Lower lobe of right lung (tissue), 2 donors: ENCODE measurements around the gene TMC5. TPM values are rescaled to one million over a fixed set of nuclear protein-coding genes. Genes with fewer than 3 reads are reported as not detected.
A peak's percentile ranks its signal among the peaks of the same experiment; 100 is the strongest.

Experiments
- ATAC-seq, 2 donors: fragments of 200-7000 bp; cut with Tn5 transposase; one replicate each; pipeline ENCODE4 v1.9.1; 2020 to 2022; ENCODE audit warnings: mild to moderate bottlenecking in 2 of 2, moderate library complexity in 2 of 2
- DNase-seq: peaks from one replicate; pipeline ENCODE4 v3.0.0-alpha.2; 2020
- H3K27ac ChIP-seq: fragments of 200-600 bp; one replicate; pipeline ENCODE4 v1.8.0; 2022
- H3K27me3 ChIP-seq: fragments of 200-600 bp; one replicate; pipeline ENCODE4 v1.8.0; 2022; ENCODE audit warnings: low read depth
- H3K36me3 ChIP-seq: fragments of 200-600 bp; one replicate; pipeline ENCODE4 v1.8.0; 2022; ENCODE audit warnings: mild to moderate bottlenecking
- H3K4me1 ChIP-seq: fragments of 200-600 bp; one replicate; pipeline ENCODE4 v1.8.0; 2022
- H3K4me3 ChIP-seq: fragments of 200-600 bp; one replicate; pipeline ENCODE4 v1.8.0; 2022; ENCODE audit warnings: mild to moderate bottlenecking
- H3K9me3 ChIP-seq: fragments of 200-600 bp; one replicate; pipeline ENCODE4 v1.8.0; 2022
- intact Hi-C: fragments of 100-400 bp; cut with DNase I; formaldehyde crosslinking; loops from one replicate; pipeline ENCODE4 v1.11.0; 2022
- total RNA-seq: library from RNA; stranded (reverse); fragmentation: NEBNext Ultra II Directional; extraction: Animal tissue kit (Norgen Biotek cat#: 25700); gene quantifications from one replicate; pipeline ENCODE4 v1.2.1, GENCODE V29; 2021
- TF ChIP-seq, protein P1 (sequence below): fragments of 200-600 bp; IDR thresholded peaks from one replicate; pipeline ENCODE4 v1.8.0; 2022; ENCODE audit warnings: antibody characterized with exemption, mild to moderate bottlenecking
- donor health status: DM: no; HTN: yes; CAD: no; lungs with severe emphysema.

TMC5 gene
- total RNA-seq, 1 donor from 2014 or later: 62.1 TPM

DNA sequence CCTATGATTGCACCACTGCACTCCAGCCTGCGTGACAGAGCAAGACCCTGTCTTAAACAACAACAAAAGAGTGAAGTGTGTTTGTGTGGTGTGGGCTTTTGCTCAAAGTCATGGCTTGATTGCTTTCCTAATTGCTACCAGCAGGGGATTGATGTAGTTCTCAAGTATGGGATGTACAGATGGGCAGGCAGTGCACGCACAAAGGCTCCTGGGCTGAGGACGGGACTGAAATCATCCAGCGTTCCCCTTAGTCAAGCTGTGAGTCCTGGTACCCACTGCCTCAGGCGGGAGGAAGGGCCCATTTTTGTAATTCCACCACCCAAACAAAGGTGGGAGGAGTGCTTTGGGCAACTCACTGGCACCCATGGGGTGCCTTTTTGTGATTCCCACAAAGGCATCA lies 56.9 kb downstream of the TMC5 start:
- H3K36me3 ChIP-seq: peaks cover 30% of the 10 kb centered on the region
- TF ChIP-seq, protein P1, sequence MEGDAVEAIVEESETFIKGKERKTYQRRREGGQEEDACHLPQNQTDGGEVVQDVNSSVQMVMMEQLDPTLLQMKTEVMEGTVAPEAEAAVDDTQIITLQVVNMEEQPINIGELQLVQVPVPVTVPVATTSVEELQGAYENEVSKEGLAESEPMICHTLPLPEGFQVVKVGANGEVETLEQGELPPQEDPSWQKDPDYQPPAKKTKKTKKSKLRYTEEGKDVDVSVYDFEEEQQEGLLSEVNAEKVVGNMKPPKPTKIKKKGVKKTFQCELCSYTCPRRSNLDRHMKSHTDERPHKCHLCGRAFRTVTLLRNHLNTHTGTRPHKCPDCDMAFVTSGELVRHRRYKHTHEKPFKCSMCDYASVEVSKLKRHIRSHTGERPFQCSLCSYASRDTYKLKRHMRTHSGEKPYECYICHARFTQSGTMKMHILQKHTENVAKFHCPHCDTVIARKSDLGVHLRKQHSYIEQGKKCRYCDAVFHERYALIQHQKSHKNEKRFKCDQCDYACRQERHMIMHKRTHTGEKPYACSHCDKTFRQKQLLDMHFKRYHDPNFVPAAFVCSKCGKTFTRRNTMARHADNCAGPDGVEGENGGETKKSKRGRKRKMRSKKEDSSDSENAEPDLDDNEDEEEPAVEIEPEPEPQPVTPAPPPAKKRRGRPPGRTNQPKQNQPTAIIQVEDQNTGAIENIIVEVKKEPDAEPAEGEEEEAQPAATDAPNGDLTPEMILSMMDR: no peak
- no peaks in the 10 kb centered on the region for H3K4me1 ChIP-seq
- H3K27me3 ChIP-seq: no peaks in the 10 kb centered on the region
- H3K9me3 ChIP-seq: no peaks in the 10 kb centered on the region
- H3K27ac ChIP-seq: no peak overlapping the region
- ATAC-seq: no peak
- intact Hi-C loops: no loop called here
- DNase-seq: no peak
- H3K4me3 ChIP-seq: no peak overlapping the region

DNA sequence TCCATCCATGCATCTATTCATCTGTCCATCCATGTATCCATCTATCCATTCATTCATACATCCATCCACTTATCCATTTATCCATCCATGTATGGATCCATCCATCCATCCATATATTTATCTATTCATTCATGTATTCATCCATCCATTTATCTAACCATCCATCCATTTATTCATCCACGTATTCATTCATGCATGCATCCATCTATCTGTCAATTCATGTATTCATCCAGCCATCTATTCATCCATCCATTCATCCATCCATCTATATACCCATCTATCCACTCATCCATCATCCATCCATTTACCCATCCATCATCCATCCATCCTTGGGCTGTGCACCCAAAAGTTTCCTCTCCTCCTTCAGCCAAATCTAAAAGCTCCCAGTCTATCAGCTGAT lies 60.8 kb downstream of the TMC5 start:
- Histone ChIP-seq H3K4me1 (no peaks in the 10 kb centered on the region), H3K4me3 (no peak overlapping the region), H3K27ac (no peak overlapping the region), H3K36me3 (peaks cover 24% of the 10 kb centered on the region), H3K9me3 (no peaks in the 10 kb centered on the region), H3K27me3 (no peaks in the 10 kb centered on the region)
- intact Hi-C loops: no loop called here
- TF ChIP-seq, protein P1: no peak
- DNase-seq: no peak
- no peak for ATAC-seq

DNA sequence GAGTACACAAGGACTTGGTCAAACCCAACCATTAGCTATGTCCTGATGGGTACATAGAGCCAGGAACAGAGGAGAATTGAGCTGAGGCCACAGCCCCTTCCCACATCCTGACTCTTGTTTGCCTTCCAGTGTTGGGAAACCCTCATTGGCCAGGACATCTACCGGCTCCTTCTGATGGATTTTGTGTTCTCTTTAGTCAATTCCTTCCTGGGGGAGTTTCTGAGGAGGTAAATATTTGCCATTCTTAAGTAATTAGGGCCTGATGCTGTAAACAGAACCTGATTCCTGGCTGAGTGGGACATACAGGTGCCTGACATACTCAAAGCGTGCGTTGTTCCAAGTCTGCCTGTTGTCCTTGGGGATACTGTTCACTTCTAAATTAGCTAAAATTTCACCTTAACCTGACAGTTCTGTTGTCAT lies 61.6 kb downstream of the TMC5 start:
- TF ChIP-seq, protein P1: no peak
- Histone ChIP-seq H3K9me3 (no peaks in the 10 kb centered on the region), H3K36me3 (peaks cover 27% of the 10 kb centered on the region), H3K4me3 (no peak overlapping the region), H3K4me1 (no peaks in the 10 kb centered on the region), H3K27ac (no peak overlapping the region), H3K27me3 (no peaks in the 10 kb centered on the region)
- ATAC-seq: peak; percentile 59 to 74
- DNase-seq: no peak
- intact Hi-C loops: no loop called here

DNA sequence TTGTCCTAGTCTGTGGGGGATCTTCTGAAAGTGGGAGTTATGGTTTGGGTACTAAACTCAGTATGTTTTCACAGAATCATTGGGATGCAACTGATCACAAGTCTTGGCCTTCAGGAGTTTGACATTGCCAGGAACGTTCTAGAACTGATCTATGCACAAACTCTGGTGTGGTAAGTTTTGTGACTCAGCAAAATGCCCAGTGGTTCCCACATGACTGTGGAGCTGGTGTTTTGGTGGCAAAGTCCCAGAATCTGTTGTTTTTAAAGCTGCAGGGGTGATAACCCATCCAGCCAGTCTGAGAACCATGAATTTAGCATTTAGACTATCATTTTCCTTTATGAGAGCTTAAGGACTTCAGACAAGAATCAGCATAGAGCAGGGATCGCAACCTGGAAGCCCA lies 63.6 kb downstream of the TMC5 start:
- DNase-seq: no peak
- H3K9me3 ChIP-seq: no peaks in the 10 kb centered on the region
- H3K4me1 ChIP-seq: no peaks in the 10 kb centered on the region
- H3K36me3 ChIP-seq: peaks cover 23% of the 10 kb centered on the region
- intact Hi-C loops: no loop called here
- no peaks in the 10 kb centered on the region for H3K27me3 ChIP-seq
- no peak for ATAC-seq
- H3K27ac ChIP-seq: no peak overlapping the region
- TF ChIP-seq, protein P1: no peak
- no peak overlapping the region for H3K4me3 ChIP-seq

DNA sequence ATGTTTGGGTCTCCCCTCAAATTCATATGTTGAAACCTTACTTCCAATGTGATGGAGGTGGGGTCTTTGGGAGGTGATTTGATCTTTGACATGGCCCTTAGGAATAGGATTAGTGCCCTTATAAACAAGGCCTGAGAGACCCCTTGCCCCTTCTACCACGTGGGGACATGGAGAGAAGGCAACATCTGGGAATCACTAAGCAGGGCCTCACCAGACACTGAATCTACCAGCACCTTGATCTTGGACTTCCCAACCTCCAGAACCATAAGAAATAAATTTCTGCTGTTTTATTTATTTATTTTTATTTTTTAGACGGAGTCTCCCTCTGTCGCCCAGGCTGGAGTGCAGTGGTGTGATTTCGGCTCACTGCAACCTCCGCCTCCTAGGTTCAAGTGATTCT lies 64.1 kb downstream of the TMC5 start:
- H3K27me3 ChIP-seq: no peaks in the 10 kb centered on the region
- no peak for ATAC-seq
- no peaks in the 10 kb centered on the region for H3K4me1 ChIP-seq
- H3K36me3 ChIP-seq: peaks cover 23% of the 10 kb centered on the region
- TF ChIP-seq, protein P1: no peak
- no peaks in the 10 kb centered on the region for H3K9me3 ChIP-seq
- no peak overlapping the region for H3K4me3 ChIP-seq
- no peak for DNase-seq
- H3K27ac ChIP-seq: no peak overlapping the region
- intact Hi-C loops: no loop called here

DNA sequence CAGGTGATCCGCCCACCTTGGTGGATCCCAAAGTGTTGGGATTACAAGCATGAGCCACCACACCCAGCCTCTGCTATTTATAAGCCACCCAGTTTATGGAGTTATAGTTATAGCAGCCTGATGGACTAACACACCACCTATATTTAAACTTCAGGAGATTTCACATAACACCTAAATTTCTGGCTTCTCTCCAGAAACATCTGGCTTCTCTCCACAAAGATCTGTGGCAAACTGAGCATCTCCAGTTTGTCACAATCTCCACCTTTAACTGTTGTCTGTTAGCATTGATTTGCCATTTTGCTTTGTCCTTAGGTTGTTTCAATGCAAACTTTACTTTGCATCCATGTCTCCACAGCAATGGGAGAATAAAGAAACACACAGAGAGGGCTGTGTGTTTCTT lies 64.6 kb downstream of the TMC5 start:
- ATAC-seq (no peak), DNase-seq (no peak)
- Histone ChIP-seq H3K9me3 (no peaks in the 10 kb centered on the region), H3K36me3 (peaks cover 23% of the 10 kb centered on the region), H3K4me3 (no peak overlapping the region), H3K27ac (no peak overlapping the region), H3K4me1 (no peaks in the 10 kb centered on the region), H3K27me3 (no peaks in the 10 kb centered on the region)
- TF ChIP-seq, protein P1: no peak
- intact Hi-C loops: no loop called here
